ENCODE results near the gene MATN1. TPM values are rescaled to one million over a fixed set of nuclear protein-coding genes. Genes with fewer than 3 reads are reported as not detected.

MATN1 gene
- total RNA-seq = under 0.01 and 0.18 TPM in 2 replicates

DNA sequence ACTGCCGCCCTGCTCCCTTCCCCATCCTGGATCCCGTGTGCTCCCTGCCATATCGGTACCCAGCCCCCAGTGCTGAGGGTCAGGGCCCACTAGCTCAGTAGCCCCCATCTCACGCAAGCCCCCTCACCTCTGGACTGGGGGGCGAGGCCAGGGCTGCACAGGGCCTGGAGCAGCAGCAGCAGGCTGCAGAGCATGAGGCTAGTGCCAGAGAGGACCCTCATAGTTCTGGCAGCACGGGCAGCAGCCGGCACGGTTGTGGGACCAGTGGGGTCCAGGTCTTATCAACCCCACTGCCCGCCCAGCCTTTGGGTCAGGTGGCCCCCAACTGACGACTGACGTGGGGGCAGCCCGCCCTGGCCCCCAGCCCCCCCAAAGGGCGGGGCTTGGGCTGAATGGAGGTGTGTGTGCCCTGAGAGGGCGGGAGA, at the start of gene MATN1:
TSS of gene MATN1 (minus strand) at position 255 of the 425 bp plus-strand sequence. CDS start at position 221, 34 bp downstream.

GRCh38 chr1:30757352-30758120, 34.2 kb upstream of the MATN1 start, which contains the start of gene LAPTM5:
Gene LAPTM5 (minus strand): TSS chr1:30757774. CDS start chr1:30757745, 29 bp downstream.

Other genes with a start within 250 kb of the MATN1 start
- 0.14 TPM in 1 of 2 replicates, not detected in the other for gene LAPTM5, start 34.2 kb upstream of the MATN1 start, total RNA-seq
- 29.7 and 55.7 TPM in 2 replicates for gene SDC3, start 185.2 kb upstream of the MATN1 start, total RNA-seq

Measured in smooth muscle cell of the umbilical artery (primary cell).